ENCODE measurements around the gene REXO1. TPM values are rescaled to one million over a fixed set of nuclear protein-coding genes. Genes with fewer than 3 reads are reported as not detected.
A peak's percentile ranks its signal among the peaks of the same experiment; 100 is the strongest.

REXO1 gene
- total RNA-seq, 1 donor from 2014 or later: 2.4 TPM

DNA sequence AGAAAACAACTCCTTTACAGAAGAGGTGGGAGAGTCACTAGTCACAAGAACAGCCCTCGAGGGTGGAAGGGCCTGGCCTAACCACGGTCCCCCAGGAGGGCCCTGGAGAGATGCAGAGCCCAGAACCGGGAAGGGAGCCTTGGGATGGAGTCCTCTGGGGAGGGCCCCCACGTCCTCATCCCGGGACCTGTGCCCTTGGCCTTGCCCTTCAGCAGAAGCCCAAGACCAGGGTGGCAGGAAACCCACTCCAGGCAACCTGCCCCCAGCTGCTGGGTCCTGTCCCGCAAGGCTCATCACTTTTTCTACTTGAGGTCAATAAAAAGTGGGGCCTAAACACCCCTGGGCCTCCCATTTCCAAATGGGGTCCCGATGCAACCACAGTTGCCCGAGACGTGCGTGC lies 33.9 kb downstream of the REXO1 start:
- Histone ChIP-seq H3K36me3 (ENCODE audit: control insufficient read depth, insufficient read depth, low read length) (peaks cover 17% of the 10 kb centered on the region), H3K27me3 (ENCODE audit: control insufficient read depth, insufficient read depth, low read length) (no peaks in the 10 kb centered on the region), H3K4me3 (ENCODE audit: low read depth, low read length) (no peak overlapping the region)
- TF ChIP-seq, protein P1, sequence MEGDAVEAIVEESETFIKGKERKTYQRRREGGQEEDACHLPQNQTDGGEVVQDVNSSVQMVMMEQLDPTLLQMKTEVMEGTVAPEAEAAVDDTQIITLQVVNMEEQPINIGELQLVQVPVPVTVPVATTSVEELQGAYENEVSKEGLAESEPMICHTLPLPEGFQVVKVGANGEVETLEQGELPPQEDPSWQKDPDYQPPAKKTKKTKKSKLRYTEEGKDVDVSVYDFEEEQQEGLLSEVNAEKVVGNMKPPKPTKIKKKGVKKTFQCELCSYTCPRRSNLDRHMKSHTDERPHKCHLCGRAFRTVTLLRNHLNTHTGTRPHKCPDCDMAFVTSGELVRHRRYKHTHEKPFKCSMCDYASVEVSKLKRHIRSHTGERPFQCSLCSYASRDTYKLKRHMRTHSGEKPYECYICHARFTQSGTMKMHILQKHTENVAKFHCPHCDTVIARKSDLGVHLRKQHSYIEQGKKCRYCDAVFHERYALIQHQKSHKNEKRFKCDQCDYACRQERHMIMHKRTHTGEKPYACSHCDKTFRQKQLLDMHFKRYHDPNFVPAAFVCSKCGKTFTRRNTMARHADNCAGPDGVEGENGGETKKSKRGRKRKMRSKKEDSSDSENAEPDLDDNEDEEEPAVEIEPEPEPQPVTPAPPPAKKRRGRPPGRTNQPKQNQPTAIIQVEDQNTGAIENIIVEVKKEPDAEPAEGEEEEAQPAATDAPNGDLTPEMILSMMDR (IDR thresholded peaks at IDR 0.05; ENCODE audit: insufficient read depth, low read length, severe bottlenecking): no peak
- DNase-seq (ENCODE audit: low read depth) (no peak), FAIRE-seq (no peak)

- FAIRE-seq (no peak), DNase-seq (ENCODE audit: low read depth) (no peak)
- peaks cover 15% of the 10 kb centered on the region for H3K36me3 ChIP-seq (ENCODE audit: control insufficient read depth, insufficient read depth, low read length)
- peak overlapping the region; percentile 39 for H3K4me3 ChIP-seq (ENCODE audit: low read depth, low read length)
- H3K27me3 ChIP-seq (ENCODE audit: control insufficient read depth, insufficient read depth, low read length): no peaks in the 10 kb centered on the region
- TF ChIP-seq, protein P1 (IDR thresholded peaks at IDR 0.05; ENCODE audit: insufficient read depth, low read length, severe bottlenecking): no peak
Observed at GRCh38 chr19:1813192-1814182, 34.8 kb downstream of the REXO1 start.

- FAIRE-seq (no peak), DNase-seq (ENCODE audit: low read depth) (peak; percentile 89)
- peaks cover 8% of the 10 kb centered on the region for H3K36me3 ChIP-seq (ENCODE audit: control insufficient read depth, insufficient read depth, low read length)
- H3K4me3 ChIP-seq (ENCODE audit: low read depth, low read length): peak overlapping the region; percentile 39
- TF ChIP-seq, protein P1 (IDR thresholded peaks at IDR 0.05; ENCODE audit: insufficient read depth, low read length, severe bottlenecking): peak; percentile 78
- H3K27me3 ChIP-seq (ENCODE audit: control insufficient read depth, insufficient read depth, low read length): no peaks in the 10 kb centered on the region
Observed at GRCh38 chr19:1812426-1813191, 35.7 kb downstream of the REXO1 start.

- Histone ChIP-seq H3K27me3 (ENCODE audit: control insufficient read depth, insufficient read depth, low read length) (no peaks in the 10 kb centered on the region), H3K36me3 (ENCODE audit: control insufficient read depth, insufficient read depth, low read length) (peaks cover 6% of the 10 kb centered on the region), H3K4me3 (ENCODE audit: low read depth, low read length) (peak within 1 kb of the TSS; percentile 39)
- TF ChIP-seq, protein P1 (IDR thresholded peaks at IDR 0.05; ENCODE audit: insufficient read depth, low read length, severe bottlenecking): peak; percentile 16
- FAIRE-seq (no peak), DNase-seq (ENCODE audit: low read depth) (no peak)
Observed at GRCh38 chr19:1811942-1812425, 36.3 kb downstream of the REXO1 start, which contains the start of gene ATP8B3. ATP8B3 (minus strand) TSS chr19:1812276; CDS start chr19:1811736, 540 bp downstream.

DNA sequence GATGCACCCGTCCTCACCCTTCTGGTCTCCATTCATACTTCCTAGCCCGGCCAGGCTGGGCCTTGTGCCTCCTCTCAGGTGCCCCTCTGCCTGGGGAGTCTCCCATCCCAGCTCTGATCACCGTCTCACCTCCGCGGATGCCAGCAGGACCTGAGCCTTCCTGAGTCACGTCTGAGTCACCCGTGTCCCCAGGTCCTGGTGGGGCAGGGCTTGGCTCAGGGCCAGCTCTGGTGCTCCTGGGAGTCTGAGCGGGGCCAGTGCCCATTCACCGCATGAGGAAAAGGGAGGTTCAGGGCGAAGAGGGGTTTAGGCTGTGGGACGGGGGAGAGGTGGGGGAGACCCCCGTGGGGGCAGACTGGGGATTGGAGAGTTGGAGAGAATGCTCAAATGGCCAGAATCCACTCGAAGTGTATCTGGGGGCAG lies 36.8 kb downstream of the REXO1 start:
- peaks cover 4% of the 10 kb centered on the region for H3K36me3 ChIP-seq (ENCODE audit: control insufficient read depth, insufficient read depth, low read length)
- FAIRE-seq (no peak), DNase-seq (ENCODE audit: low read depth) (peak; percentile 84)
- TF ChIP-seq, protein P1 (IDR thresholded peaks at IDR 0.05; ENCODE audit: insufficient read depth, low read length, severe bottlenecking): no peak
- peak overlapping the region; percentile 39 for H3K4me3 ChIP-seq (ENCODE audit: low read depth, low read length)
- no peaks in the 10 kb centered on the region for H3K27me3 ChIP-seq (ENCODE audit: control insufficient read depth, insufficient read depth, low read length)

Data from bronchial epithelial cell (primary cell).